GM12878 (cell line): ENCODE data around the gene NR1I2.

Experiments
- ATF7 ChIP-seq: fragments of 450-650 bp; IDR thresholded peaks from 2 replicates; pipeline ENCODE4 v1.6.1; 2016; ENCODE audit warnings: low read depth, mild to moderate bottlenecking
- CEBPB ChIP-seq, 2 experiments: fragments of 150-350 bp in 1 of 2; IDR thresholded peaks; 2 replicates each; pipeline ENCODE4 v1.6.1; 2012 to 2014; ENCODE audit warnings: low read depth in 2 of 2, low read length in 2 of 2, borderline replicate concordance in 1 of 2, inconsistent platforms in 1 of 2
- CREB1 ChIP-seq: IDR thresholded peaks from 2 replicates; pipeline ENCODE4 v1.6.1; 2012; ENCODE audit warnings: low read depth, mild to moderate bottlenecking, inconsistent platforms
- HDGF ChIP-seq: fragments of 450-650 bp; IDR thresholded peaks from 2 replicates; pipeline ENCODE4 v1.6.1; 2016; ENCODE audit warnings: antibody characterized with exemption
- JUNB ChIP-seq: IDR thresholded peaks from 2 replicates; pipeline ENCODE4 v1.6.1; 2016; ENCODE audit warnings: antibody characterized with exemption, mild to moderate bottlenecking
- MEF2A ChIP-seq: IDR thresholded peaks from 2 replicates; pipeline ENCODE4 v1.6.1; 2011; ENCODE audit warnings: low read depth, mild to moderate bottlenecking, low read length, moderate library complexity; ENCODE audit not compliant: insufficient read depth
- MYC ChIP-seq: IDR thresholded peaks from 2 replicates; pipeline ENCODE4 v1.6.1; 2011; ENCODE audit warnings: mild to moderate bottlenecking, low read length, moderate library complexity, inconsistent platforms; ENCODE audit not compliant: insufficient read depth, insufficient replicate concordance, insufficient read length, severe bottlenecking
- SMC3 ChIP-seq: IDR thresholded peaks from 2 replicates; pipeline ENCODE4 v1.6.1; 2011; ENCODE audit warnings: low read length, improper control_type of control experiment, borderline replicate concordance
- TF ChIP-seq, protein P1 (sequence below): fragments of 450-650 bp; IDR thresholded peaks from 2 replicates; pipeline ENCODE4 v1.6.1; 2017; ENCODE audit warnings: mild to moderate bottlenecking
- TF ChIP-seq, protein P2 (sequence below), 3 experiments: IDR thresholded peaks in 2 of 3; conservative IDR thresholded peaks in 1 of 3; 2 replicates each; pipeline ENCODE4 v1.5.1; 2011; ENCODE audit warnings: low read depth in 3 of 3, low read length in 3 of 3, mild to moderate bottlenecking in 3 of 3, control low read depth in 2 of 3, moderate library complexity in 2 of 3, inconsistent platforms in 1 of 3, mixed read lengths in 1 of 3; ENCODE audit not compliant: control insufficient read depth in 2 of 3, insufficient read depth in 1 of 3; ENCODE audit errors: extremely low read depth in 1 of 3
- TF ChIP-seq, protein P3 (sequence below): IDR thresholded peaks from 2 replicates; pipeline ENCODE4 v1.6.1; 2012; ENCODE audit warnings: mild to moderate bottlenecking, low read depth, low read length

DNA sequence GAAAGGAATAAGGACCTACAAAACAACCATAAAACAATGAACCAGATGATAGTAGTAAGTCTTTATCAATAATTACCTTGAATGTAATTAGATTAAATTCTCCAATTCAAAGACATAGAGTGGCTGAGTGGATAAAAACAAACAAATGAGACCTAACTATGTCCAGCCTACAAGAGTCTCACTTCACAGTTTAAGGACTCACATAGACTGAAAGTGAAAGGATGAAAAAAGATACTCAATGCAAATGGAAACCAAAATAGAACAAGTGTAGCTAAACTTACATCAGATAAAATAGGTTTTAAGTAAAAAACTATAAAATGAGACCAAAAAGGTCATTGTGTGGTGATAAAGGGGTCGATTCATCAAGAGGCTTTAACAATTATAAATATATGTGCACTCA, 21.9 kb upstream of the NR1I2 start:
- TF ChIP-seq HDGF = no peak
- TF ChIP-seq, protein P1, sequence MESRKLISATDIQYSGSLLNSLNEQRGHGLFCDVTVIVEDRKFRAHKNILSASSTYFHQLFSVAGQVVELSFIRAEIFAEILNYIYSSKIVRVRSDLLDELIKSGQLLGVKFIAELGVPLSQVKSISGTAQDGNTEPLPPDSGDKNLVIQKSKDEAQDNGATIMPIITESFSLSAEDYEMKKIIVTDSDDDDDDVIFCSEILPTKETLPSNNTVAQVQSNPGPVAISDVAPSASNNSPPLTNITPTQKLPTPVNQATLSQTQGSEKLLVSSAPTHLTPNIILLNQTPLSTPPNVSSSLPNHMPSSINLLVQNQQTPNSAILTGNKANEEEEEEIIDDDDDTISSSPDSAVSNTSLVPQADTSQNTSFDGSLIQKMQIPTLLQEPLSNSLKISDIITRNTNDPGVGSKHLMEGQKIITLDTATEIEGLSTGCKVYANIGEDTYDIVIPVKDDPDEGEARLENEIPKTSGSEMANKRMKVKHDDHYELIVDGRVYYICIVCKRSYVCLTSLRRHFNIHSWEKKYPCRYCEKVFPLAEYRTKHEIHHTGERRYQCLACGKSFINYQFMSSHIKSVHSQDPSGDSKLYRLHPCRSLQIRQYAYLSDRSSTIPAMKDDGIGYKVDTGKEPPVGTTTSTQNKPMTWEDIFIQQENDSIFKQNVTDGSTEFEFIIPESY = no peak
- TF ChIP-seq JUNB = no peak
- TF ChIP-seq ATF7 = no peak
- TF ChIP-seq, protein P2, sequence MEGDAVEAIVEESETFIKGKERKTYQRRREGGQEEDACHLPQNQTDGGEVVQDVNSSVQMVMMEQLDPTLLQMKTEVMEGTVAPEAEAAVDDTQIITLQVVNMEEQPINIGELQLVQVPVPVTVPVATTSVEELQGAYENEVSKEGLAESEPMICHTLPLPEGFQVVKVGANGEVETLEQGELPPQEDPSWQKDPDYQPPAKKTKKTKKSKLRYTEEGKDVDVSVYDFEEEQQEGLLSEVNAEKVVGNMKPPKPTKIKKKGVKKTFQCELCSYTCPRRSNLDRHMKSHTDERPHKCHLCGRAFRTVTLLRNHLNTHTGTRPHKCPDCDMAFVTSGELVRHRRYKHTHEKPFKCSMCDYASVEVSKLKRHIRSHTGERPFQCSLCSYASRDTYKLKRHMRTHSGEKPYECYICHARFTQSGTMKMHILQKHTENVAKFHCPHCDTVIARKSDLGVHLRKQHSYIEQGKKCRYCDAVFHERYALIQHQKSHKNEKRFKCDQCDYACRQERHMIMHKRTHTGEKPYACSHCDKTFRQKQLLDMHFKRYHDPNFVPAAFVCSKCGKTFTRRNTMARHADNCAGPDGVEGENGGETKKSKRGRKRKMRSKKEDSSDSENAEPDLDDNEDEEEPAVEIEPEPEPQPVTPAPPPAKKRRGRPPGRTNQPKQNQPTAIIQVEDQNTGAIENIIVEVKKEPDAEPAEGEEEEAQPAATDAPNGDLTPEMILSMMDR (IDR thresholded peaks at IDR 0.05 in 2 of 3, conservative IDR thresholded peaks at IDR 0.05 in 1 of 3; ENCODE audit: control insufficient read depth in 2 of 3, extremely low read depth in 1 of 3, insufficient read depth in 1 of 3, low read depth in 3 of 3, low read length in 3 of 3) = no peak
- no peak for TF ChIP-seq MYC
- no peak for TF ChIP-seq MEF2A
- no peak for TF ChIP-seq CREB1
- TF ChIP-seq, protein P3, sequence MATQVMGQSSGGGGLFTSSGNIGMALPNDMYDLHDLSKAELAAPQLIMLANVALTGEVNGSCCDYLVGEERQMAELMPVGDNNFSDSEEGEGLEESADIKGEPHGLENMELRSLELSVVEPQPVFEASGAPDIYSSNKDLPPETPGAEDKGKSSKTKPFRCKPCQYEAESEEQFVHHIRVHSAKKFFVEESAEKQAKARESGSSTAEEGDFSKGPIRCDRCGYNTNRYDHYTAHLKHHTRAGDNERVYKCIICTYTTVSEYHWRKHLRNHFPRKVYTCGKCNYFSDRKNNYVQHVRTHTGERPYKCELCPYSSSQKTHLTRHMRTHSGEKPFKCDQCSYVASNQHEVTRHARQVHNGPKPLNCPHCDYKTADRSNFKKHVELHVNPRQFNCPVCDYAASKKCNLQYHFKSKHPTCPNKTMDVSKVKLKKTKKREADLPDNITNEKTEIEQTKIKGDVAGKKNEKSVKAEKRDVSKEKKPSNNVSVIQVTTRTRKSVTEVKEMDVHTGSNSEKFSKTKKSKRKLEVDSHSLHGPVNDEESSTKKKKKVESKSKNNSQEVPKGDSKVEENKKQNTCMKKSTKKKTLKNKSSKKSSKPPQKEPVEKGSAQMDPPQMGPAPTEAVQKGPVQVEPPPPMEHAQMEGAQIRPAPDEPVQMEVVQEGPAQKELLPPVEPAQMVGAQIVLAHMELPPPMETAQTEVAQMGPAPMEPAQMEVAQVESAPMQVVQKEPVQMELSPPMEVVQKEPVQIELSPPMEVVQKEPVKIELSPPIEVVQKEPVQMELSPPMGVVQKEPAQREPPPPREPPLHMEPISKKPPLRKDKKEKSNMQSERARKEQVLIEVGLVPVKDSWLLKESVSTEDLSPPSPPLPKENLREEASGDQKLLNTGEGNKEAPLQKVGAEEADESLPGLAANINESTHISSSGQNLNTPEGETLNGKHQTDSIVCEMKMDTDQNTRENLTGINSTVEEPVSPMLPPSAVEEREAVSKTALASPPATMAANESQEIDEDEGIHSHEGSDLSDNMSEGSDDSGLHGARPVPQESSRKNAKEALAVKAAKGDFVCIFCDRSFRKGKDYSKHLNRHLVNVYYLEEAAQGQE = no peak
- TF ChIP-seq SMC3 = no peak
- no peak for TF ChIP-seq CEBPB (IDR thresholded peaks at IDR 0.05; ENCODE audit: borderline replicate concordance in 1 of 2, low read depth in 2 of 2, low read length in 2 of 2)
